ENCODE data around the gene EBLN1.

Gene EBLN1

DNA sequence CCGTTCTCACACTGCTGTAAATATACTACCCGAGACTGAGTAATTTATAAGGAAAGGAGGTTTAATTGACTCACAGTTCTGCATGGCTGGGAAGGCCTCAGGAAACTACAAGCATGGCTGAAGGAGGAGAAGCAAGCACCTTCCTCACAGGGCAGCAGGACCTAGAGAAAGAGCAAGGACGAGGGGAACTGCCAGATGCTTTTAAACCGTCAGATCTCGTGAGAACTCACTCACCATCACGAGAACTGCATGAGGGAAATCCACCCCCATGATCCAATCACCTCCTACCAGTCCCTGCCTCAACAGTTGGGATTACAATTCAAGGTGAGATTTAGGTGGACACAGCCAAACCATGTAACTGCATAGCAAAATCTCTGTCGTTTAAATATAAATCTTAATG, at the start of gene EBLN1:
EBLN1 (minus strand) TSS at position 174 of the 400 bp plus-strand sequence. CDS start 8,032 bp downstream, outside the sequence.
- DNase-seq = no peak

DNA sequence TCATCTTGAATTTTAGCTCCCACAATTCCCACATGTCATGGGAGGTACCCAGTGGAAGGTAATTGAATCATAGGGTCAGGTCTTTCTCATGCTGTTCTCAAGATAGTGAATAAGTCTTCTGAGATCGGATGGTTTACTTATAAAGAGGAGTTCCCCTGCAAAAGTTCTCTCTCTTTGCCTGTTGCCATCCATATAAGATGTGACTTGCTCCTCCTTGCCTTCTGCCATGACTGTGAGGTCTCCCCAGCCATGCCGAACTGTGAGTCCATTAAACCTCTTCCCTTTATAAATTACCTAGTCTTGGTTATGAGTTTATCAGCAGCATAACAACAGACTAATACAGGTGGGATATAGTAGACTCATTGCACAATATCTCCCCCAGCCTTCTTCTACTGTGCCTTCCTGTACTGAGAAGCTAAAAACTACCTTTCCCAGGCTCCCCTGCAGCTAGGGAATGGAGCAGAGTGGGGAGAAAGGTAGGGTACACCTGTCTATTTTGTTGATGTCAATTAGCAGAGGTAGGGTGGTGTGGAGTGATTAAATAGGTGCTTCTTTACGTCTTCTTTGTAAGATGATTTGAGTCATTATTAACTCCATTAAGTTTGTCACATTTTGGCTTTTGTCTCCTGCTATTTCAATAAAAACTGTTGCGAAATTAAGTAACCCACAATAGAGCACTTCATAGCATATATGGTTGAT, 48.2 kb upstream of the EBLN1 start:
- DNase-seq = no peak

DNA sequence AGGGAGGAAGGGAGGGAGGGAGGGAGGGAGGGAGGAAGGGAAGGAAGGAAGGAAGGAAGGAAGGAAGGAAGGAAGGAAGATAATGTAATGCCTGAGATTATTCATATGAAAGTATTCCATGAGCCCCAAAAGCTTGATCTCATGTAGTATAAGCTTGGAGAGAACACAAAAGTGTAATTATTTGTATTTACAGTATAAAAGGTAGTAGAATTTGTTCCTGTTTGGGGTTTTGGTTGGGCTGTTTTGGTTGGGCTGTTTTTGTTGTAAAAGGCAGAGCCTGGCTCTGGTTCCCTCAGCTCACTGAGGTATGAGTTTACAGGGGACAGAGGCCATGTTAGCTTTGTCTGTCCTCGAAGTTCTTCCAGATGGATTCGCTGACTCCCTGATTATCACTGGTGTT, 45.3 kb upstream of the EBLN1 start:
- no peak for DNase-seq

DNA sequence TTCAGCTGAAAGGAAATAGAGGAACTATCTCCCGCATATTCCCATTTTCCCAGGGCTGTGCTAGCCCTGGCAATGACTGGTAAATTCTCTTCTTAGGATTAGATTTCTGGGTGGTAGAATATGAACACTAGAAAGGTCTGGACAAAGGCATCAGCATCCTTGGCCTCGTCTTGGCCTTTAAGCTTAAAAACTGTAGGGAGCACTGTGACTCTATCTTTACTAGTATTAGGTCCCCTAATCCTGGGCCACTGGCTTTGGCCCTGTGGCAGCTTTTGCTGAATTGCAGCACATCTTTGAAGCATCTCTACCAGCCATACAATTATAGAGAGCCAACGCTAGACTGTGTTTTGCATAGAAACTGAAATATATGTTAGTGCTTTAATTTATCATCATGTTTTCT, 41.5 kb upstream of the EBLN1 start:
- DNase-seq = no peak

DNA sequence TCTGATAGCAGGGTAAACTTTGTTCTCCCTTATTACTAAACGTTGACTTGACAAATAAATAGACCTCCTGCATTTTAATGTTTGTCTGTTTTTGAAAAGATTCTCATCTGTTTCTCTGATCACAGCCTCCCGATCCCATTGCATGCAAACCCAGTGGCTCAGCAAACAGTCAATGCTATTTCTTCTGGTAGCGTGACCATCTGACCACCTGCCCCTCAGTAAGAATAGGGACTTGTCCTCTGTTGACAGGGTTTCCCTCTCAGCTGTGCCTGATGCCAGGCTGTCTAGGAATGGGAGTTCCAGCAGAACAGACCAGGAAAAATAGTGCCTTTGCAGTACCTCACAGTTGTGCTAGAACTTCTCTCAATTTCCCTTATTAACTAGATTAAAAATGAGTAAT, 40.7 kb upstream of the EBLN1 start:
- no peak for DNase-seq

DNA sequence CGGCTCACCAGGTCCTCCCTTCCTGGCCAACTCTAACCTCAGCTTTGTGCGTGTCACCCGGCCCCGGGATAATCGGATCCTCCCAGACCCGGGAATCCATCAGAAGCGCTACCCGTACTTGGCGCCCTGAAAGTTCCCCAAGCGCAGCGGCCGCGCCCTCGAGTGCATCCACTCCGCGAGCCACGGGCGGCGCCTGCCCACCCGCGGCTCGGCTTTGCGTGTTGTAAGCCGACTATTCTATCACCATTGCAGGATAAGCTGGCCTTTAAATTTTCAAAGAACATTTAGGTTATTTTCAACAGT, 35.7 kb upstream of the EBLN1 start:
- peak; percentile 38 for DNase-seq

DNA sequence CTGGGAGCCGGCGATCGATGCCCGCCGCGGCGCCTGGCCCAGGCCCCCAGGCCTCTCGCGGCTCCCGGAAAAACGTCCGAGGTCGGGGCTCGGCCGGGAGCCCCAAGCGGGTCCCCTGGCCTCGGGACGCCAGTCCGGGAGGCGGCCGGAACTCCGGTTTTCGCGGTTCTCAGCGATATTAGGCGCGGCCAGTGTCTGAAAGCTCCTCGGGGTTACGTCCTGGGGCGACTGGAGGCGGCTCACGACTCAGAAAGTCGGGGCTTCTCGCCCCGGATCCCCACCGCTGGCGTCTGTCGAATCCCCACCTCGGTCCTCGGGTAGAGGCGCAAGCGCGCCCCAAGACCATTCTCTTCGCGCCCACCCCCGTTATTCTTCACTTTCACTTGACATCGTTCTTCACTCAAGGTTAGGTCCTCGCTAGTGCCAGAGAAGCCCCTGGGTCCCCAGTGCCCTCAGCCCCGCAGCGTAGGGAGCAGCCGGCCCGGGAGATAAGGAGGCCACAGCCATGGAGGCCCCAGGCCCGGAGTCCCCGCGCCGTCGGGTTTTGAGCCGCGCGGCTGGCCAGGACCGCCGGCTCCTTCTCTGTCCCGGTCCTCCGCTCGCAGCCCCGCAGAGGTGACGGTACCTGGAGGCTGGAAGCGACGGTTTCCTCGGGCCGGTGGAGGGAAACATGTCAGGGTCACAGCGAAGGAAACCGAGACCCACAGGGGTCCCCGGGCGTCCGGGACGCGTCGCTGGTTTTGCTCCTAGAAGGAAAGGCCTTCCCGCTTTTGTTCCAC, 35.2 kb upstream of the EBLN1 start:
- peak; percentile 53 for DNase-seq

DNA sequence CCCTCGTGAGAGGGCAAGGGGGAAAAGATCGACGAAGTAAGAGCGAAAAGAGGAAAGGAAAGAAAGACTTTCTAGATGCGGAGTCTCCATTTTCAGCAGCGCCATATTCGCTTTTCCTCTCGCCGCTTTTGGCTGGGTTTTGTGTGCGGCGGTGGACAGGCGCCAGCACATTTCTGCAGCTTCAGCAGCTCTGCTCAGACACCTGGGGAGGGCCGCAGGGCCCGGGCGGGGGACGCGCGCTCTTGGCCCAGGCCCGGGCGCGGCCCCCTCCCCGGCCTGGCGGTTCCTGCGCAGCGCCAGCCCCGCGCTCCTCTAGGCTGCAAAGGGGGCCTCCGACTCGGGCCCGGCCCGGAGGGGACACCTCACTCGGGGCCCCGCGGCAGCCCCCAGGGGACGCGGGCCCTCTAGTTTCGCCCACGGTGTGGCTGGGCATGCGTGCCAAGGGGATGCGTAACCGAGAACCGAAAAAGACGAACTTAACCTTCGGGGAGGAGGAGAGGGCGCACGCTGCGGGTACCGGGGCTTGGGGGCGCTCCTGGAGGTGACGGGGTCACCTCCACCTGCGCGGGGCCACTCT, 34.5 kb upstream of the EBLN1 start:
- peak; percentile 88 for DNase-seq

DNA sequence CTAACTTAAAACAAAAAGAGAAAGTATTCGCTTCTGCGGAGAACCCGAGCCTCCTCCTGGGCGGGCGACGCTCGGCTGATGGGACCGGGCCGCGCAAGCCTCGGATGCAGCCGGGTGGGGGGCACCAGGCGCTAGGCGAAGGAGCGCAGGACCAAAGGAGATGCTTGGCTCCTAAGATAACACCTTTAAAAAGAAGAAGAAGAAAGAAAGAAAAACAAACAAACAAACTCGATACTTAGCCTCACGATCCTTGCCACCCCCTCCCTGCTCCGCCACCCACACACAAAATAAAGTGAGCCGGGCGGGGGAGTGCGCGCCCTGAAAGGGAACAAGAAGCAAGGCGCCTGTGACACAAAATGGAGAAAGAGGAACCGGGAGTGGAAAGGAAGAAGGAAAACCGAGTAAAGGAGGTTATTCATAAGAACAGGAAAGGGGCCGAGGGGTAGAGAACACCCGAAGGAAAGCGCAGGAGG, 34.0 kb upstream of the EBLN1 start:
- peak; percentile 88 for DNase-seq

DNA sequence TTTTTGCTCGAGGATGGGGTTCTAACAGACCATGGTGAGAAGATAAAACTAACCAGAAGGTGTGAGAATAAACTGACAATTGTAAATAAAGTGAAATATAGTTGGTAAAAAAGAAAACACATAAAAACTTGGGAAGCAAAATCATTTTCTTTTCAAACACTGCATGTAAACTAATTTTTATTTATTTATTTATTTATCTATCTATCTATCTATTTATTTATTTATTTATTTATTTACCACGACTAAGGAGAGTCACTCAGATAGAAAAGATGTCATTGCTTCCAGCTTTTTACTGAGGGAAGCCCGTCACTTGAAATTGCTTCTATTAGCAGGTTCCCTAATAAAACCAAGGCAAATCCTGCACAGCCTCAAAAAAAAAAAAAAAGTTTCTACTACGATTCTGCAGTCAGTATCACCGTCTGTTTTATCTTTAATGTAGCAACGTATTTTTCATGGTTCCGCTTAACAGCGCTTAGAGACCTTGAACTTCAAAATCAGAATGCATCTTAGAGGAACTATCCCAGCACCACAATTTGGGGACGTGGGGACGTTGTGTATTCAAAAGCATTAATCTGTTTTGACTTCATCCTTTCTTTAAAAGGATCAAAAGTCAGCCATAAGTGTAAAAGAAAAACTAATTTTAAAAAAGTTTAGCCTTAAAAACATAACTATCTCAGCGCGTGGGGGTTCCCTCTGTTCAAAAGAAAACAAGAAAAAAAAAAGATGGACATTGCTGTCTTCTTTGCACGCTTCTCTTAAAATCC, 33.3 kb upstream of the EBLN1 start:
- peak; percentile 54 for DNase-seq

DNA sequence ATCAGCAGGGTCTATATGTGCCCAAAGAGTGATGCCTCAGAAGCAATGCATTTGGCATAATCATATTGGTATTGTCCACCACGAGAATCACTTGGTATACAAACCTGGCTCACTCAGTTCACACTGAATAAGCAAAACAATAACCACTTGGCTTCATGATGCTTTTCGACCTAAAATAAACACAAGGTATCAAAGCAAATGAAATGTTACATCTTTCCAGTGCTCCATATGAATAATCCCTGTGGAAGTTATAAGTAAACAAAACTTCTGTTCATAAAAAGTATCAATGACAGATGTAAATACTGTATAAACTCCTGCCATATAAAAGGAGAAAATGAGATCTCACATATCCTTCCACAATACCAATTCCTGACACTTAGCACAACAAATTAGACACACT, 29.8 kb upstream of the EBLN1 start:
- no peak for DNase-seq

DNA sequence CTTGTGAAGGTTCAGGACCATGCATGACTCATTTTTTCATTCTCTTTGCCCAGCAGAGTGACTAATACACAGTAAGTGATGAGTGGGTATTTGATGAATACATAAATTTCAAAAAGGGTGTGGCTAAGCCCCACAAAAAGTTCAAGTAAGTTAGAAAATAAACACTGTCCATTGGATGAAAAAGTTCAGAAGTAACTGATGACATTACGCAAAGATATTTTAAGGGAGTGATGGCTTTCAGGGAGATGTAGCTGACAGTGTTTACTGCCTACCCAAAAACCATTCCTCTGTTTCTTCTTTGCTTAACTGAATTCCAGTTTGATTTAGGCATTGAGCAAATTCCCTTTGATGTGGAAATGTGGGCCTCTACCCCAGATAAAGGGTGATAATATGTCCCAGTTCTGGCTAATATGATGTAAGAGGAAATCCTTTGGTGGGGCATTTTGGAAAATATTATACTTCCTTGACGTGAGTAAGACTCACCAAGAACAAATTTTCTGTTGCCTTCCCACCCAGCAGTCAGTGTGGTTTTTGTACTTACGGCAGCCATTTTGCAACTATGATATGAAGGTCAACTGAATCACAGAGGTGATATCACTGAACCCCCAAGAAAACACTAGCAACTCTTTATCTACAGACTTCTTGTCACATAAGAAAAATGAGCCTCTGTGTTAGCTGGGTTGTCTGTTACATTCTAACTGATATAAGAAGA, 29.0 kb upstream of the EBLN1 start:
- DNase-seq = no peak

DNA sequence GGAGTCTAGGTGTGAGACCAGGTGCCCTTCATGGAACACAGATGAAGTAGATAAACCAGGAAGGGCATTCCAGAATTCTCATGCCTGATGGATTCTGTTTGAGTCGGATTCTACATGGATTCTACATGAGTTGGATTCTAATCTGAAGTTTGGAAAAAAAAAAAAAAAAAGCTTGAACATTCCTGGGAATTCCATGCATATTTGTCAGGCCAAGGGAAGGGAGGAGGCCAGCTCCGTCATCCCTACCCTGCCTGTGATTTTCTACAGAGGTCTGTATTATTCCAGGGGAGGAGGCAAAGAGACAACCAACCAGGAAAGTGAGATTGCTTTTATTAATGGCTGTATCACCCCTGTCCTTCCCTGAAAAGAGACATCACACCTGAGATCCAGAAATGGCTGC, 27.8 kb upstream of the EBLN1 start:
- no peak for DNase-seq

DNA sequence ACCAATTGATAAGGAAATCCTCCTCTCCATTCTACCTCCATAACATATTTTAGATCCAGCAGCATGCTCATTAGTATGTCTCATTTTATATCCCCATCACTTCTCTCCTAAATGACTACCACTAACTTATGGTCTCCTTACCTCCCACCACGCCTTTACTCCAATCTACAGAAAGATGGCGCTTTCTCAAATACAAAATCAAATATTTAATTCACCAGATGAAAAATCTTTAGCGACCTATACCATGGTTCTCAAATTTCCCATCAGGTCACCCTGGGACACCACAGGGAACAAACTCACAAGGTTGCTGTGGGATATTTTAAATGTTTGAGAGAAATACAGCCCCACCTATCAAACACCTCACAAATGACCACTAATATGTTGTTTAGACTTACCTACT, 27.0 kb upstream of the EBLN1 start:
- DNase-seq = no peak

DNA sequence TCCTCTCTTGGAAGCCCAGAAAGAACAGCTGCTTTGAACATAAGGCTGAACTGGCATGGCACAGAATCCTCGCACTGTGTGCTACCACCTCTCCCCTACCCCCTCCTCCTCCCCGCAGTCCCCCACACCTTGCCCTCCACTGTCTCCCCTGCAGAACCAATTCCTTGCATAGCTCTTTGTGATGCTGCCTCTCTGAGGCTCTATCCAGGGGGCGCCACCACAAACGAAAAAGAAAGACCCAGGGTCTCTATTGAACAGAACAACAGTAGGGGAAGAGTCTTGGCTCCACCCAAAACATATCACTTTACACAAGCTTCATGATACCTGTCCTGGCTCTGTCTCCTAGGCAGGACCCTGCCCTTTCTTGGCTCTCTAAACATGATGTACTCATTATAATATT, 26.2 kb upstream of the EBLN1 start:
- no peak for DNase-seq

DNA sequence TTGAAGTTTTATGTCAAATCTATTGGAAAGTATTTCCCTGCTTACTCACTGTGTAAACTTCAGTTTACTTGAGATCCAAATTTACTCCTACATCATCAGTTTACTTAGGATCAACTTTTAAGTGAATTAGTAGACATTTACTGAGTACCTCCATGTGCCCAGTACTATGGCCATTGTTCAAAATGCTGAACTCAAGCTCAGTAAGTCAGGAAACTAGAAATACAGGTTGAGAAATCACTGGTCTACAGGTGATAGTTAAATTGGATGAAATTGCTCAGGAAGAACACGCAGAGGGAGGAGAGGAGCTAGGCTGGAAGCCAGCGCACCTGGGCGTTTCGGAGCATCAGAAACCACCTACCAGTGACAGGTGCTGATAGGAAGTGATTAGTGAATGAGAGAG, 25.5 kb upstream of the EBLN1 start:
- no peak for DNase-seq

DNA sequence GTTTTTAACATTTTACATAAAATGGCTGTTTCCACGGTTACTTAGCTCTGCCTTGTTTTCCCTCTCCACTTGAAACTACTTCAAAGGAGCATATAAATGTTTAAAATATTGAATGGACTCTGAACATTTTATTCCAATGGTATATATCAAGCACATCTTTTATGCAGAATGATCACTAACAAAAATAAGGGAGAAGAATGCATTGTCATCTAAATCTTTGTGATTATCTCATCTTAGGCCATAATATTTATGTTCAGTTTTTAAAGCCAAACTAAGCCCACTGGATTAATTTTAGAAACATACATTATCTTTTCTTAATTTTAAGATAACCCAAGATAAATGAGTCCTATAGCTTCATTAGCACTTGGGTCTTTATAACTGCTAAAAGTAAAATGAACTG, 13.4 kb upstream of the EBLN1 start:
- no peak for DNase-seq

DNA sequence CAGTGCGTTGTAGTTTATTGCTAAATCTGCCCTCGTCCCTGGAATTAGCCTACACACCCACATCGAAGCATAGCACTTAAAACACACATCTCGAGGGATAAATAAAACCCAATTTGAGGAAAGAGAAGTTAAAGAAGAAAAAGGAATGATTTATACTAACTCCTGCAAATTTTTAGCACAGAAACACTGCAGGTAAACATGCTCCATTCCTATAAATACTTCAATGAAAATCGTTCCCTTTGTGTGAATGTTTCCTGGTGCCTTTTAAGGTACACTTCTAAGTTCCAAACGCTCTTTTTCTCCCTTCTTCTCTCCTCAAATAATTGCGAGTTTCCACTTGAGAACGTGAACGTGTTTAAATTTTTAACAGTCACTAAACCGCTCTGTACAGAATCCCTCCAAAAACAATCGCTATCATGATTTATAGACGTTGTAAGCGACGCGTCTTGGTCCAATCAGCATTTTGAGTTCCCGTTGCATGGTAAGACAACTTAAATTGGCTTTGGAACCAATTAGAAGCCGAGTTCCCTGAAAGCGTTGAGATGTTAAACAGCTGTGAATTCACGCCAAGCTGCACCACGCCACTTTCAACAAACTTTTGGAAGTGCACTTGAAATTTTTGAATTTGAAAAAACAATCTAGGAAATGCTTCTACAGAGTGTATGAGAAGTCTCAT, 12.5 kb upstream of the EBLN1 start:
- DNase-seq = peak; percentile 35

DNA sequence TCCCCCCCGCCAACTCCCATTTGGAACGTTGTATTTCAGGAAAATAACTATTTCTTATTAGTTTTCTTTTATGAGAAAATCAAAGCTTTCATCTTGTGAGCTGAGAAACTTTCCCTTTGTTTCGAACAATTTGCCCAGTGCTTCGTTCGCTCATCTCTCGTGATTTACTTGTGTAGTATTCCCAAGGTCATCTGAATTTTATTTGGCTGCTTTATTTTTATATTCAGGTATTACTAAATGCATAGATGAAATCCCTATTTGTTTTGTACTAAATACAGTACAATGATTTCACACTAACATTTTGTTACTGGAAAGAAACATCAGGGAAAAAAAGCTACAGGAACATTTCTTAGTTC, 12.0 kb upstream of the EBLN1 start:
- DNase-seq = peak; percentile 54

DNA sequence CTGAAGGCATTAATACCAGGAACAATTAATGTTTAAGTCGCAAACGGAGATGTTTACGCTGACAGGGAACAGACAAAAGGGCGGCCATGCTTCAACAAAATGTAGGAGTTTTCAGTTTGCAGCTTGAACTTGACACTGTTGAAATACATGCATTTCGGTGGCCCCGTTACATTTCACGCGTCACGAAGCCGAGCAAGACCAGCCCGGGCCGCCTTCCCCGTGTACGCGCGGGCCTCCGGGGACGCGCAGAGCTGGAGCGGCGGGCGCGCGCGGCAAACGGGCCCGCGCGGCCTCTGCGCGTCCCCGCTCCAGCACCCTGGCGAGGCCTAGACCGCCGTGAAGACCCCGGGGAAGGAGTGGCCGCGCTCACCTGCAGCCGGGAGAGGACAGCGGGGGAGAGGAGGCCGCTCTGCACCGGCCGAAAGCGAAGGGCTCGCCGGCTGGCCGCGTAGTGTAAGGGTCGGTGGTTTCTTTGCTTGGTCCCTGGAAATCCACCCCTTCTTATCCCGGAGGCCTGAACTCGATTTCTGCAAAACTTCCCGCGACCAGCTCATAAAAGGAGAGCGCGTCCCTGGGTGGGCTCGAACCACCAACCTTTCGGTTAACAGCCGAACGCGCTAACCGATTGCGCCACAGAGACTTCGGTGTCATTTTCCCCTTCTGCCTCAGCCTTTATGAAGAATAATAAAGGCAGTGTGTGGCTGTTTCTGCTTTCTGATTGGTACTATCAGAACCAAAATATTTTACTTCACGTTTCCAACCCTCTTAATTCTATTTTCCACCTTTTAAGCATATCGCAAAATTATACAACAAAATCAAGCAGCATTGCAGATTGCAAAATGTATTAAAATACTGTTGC, 11.4 kb upstream of the EBLN1 start:
- DNase-seq = peak; percentile 95

DNA sequence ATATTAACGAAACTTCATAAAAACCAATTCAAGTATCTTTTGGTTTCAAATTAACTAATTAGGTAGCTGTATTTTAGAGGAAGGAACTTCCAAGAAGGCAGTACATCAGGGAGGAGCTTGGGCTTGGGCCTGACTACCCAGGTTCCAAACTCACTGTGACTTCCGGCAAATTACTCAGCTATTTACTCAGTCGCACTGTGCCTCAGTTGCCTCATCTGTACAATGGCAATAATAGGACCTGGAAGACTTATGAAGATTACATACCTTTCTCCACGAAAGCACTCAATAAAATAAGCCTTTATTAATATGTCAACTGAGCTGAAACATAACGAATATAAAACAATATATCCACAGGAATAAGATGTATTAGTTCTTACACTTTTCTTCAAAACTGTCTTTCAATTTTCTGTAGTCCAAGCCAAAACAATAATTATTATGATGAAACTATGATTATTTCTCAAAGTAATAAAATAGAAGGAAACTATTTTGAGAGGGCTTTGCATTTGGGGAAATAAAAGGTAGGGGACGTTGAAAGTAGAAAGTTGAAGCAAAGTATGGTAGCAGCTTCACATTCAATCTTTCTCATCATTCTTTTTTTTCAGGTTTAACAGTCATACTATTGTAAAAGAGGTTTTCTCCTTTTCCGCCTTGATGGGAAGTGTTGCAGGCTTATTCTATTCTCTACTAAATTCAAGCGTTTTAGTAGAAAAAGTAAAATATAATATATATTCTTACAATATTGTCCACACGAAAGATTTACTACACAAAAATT, 10.5 kb upstream of the EBLN1 start:
- DNase-seq = no peak

Data from KG1 (cell line).